MM.1S (cell line): ENCODE data around the gene TMEM184A.

Experiments used
- DNase-seq: peaks from one replicate; pipeline ENCODE4 v3.0.0-alpha.2; 2015
- H2AFZ ChIP-seq: fragments of 300-600 bp; sonication (generic); 2 replicates; pipeline ENCODE4 v1.6.0; 2016; ENCODE audit warnings: antibody characterized with exemption, low read length
- H3F3A ChIP-seq: fragments of 300-600 bp; sonication (generic); 2 replicates; pipeline ENCODE4 v1.6.1; 2016; ENCODE audit warnings: mild to moderate bottlenecking, antibody characterized with exemption, low read length, moderate library complexity, mixed read lengths; ENCODE audit not compliant: insufficient read depth
- H3K27ac ChIP-seq: fragments of 300-600 bp; sonication (generic); 2 replicates; pipeline ENCODE4 v1.5.1; 2016; ENCODE audit warnings: mild to moderate bottlenecking, low read length
- H3K27me3 ChIP-seq: fragments of 300-600 bp; sonication (generic); replicated peaks from 2 replicates; pipeline ENCODE4 v1.6.0; 2016; ENCODE audit warnings: low read length; ENCODE audit not compliant: insufficient read depth
- H3K36me3 ChIP-seq: fragments of 300-600 bp; sonication (generic); replicated peaks from 2 replicates; pipeline ENCODE4 v1.6.1; 2016; ENCODE audit warnings: mild to moderate bottlenecking, low read length, mixed read lengths; ENCODE audit not compliant: insufficient read depth
- H3K4me1 ChIP-seq: fragments of 300-600 bp; sonication (generic); 2 replicates; pipeline ENCODE4 v1.6.1; 2016; ENCODE audit warnings: low read length, mixed read lengths
- H3K4me2 ChIP-seq: fragments of 300-600 bp; sonication (generic); 2 replicates; pipeline ENCODE4 v1.6.0; 2016; ENCODE audit warnings: low read depth, low read length
- H3K4me3 ChIP-seq: fragments of 300-600 bp; sonication (generic); 2 replicates; pipeline ENCODE4 v1.5.1; 2016; ENCODE audit warnings: low read length, mixed read lengths
- H3K79me2 ChIP-seq: fragments of 300-600 bp; sonication (generic); 2 replicates; pipeline ENCODE4 v1.6.1; 2016; ENCODE audit warnings: mixed run types, low read length, mixed read lengths
- H3K9ac ChIP-seq: fragments of 300-600 bp; sonication (generic); 2 replicates; pipeline ENCODE4 v1.6.1; 2016; ENCODE audit warnings: low read length, mixed read lengths
- H3K9me2 ChIP-seq: fragments of 300-600 bp; sonication (generic); replicated peaks from 2 replicates; pipeline ENCODE4 v1.6.1; 2016; ENCODE audit warnings: mild to moderate bottlenecking, low read length, mixed read lengths; ENCODE audit not compliant: insufficient read depth
- H3K9me3 ChIP-seq: fragments of 300-600 bp; sonication (generic); replicated peaks from 2 replicates; pipeline ENCODE4 v1.6.1; 2016; ENCODE audit warnings: mild to moderate bottlenecking, low read length, mixed read lengths; ENCODE audit not compliant: insufficient read depth
- H4K20me1 ChIP-seq: fragments of 300-600 bp; sonication (generic); 2 replicates; pipeline ENCODE4 v1.6.1; 2016; ENCODE audit warnings: mild to moderate bottlenecking, low read length, moderate library complexity, mixed read lengths; ENCODE audit not compliant: insufficient read depth
- CTCF ChIP-seq: fragments of 300-600 bp; sonication (generic); IDR thresholded peaks from 2 replicates; pipeline ENCODE4 v1.5.1; 2016; ENCODE audit warnings: antibody characterized with exemption, low read length, mixed read lengths
- EZH2 ChIP-seq: fragments of 300-600 bp; sonication (generic); optimal IDR thresholded peaks from 2 replicates; pipeline ENCODE3; 2017; ENCODE audit warnings: low read depth, mild to moderate bottlenecking, antibody characterized with exemption, low read length, mixed read lengths
- EZH2phosphoT487 ChIP-seq: fragments of 300-600 bp; sonication (generic); IDR thresholded peaks from 2 replicates; pipeline ENCODE4 v1.6.1; 2018; ENCODE audit warnings: antibody characterized with exemption, low read length

The TMEM184A gene

DNA sequence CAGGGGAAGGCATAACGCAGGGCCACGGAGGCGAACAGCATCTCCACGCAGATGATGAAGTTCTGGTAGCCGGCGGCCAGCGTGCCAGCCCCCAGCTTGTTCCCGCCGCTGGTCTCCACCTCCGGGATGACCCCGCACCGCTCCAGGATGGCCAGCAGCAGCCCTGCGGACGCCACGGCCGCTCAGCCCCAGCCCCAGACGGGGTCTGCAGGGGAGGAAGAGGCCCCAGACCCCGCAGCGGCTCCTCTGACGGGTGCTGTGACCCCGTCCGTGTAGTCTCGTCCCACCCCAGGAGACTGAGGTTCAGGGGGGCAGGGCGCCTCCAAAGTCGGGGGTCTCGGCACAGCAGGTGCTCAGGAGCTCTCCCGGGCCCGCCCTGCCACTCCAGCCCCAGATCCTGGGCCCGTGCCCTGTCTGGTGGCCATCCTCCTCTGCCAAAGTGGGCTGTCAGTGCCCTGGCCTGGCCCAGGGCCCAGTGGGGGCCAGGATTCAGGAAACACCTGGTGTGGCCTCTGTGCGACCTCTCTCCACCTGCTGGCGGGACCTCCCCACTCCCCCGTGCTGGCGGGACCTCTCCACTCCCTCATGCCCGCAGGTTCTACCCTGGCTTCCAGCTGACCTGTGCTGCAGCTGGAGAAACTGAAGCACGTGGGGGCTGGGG, 8.1 kb downstream of the TMEM184A start:
- H3K9me2 ChIP-seq, result no peaks in the 10 kb centered on the region
- H3K9ac ChIP-seq, result no peak overlapping the region
- no peak overlapping the region for H3K4me2 ChIP-seq
- no peaks in the 10 kb centered on the region for H3F3A ChIP-seq
- DNase-seq, result no peak
- no peaks in the 10 kb centered on the region for H3K36me3 ChIP-seq
- no peaks in the 10 kb centered on the region for H3K79me2 ChIP-seq
- H3K27me3 ChIP-seq, result peaks cover 28% of the 10 kb centered on the region
- H3K4me3 ChIP-seq, result no peak overlapping the region
- no peaks in the 10 kb centered on the region for H3K4me1 ChIP-seq
- TF ChIP-seq CTCF, result no peak
- no peak for TF ChIP-seq EZH2phosphoT487
- no peak for TF ChIP-seq EZH2
- H3K9me3 ChIP-seq, result no peaks in the 10 kb centered on the region
- no peaks in the 10 kb centered on the region for H4K20me1 ChIP-seq
- no peak overlapping the region for H2AFZ ChIP-seq
- H3K27ac ChIP-seq, result no peak overlapping the region

DNA sequence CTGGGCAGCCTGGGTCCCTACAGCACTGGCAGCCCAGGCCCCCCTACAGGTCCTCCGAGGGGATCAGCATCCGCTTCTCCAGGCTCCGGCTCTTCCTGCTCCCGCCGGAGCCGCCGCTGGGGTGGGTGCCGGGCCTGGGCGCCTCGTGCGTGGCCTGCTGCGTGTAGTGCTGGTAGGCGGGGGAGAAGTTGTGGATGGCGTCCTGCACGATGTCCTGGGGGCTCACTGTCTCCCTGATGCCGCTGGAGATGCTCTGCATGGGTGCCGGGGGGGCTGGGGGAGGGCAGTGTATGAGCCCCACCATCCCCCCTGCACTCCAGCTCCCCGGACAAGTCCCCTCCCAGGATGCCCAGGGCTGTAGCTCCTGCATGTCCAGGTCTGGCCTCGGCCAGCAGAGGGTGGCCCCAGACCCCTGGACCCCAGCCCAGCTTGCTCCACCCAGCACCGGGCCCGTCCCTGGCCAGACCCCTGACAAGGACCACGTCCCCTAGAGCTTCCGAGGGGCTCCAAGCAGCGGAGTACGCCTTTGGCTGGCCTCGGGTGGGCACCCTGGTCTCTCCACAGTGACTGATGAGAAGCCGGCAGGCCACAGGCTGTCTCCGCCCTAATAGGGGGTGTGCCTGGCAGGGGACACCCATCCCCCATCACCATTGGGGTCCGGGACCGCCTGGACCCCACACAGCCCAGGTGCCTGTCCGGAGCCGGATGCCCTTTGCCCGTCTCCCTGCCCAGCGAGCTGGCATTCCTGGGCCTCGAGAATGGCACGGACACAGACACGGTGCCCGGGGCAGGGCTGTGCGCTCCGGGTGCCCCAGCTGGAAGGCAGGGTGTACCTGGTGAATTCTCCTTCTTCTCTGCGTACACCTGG, 8.9 kb downstream of the TMEM184A start:
- H3K4me1 ChIP-seq, result no peaks in the 10 kb centered on the region
- no peaks in the 10 kb centered on the region for H3K9me3 ChIP-seq
- no peaks in the 10 kb centered on the region for H3K9me2 ChIP-seq
- H2AFZ ChIP-seq, result no peak overlapping the region
- H3K27me3 ChIP-seq, result peaks cover 21% of the 10 kb centered on the region
- H3K36me3 ChIP-seq, result no peaks in the 10 kb centered on the region
- DNase-seq, result no peak
- H4K20me1 ChIP-seq, result no peaks in the 10 kb centered on the region
- no peak overlapping the region for H3K4me3 ChIP-seq
- TF ChIP-seq EZH2 (no peak), EZH2phosphoT487 (no peak), CTCF (no peak)
- H3K9ac ChIP-seq, result no peak overlapping the region
- H3K4me2 ChIP-seq, result no peak overlapping the region
- H3K79me2 ChIP-seq, result no peaks in the 10 kb centered on the region
- H3F3A ChIP-seq, result no peaks in the 10 kb centered on the region
- no peak overlapping the region for H3K27ac ChIP-seq

DNA sequence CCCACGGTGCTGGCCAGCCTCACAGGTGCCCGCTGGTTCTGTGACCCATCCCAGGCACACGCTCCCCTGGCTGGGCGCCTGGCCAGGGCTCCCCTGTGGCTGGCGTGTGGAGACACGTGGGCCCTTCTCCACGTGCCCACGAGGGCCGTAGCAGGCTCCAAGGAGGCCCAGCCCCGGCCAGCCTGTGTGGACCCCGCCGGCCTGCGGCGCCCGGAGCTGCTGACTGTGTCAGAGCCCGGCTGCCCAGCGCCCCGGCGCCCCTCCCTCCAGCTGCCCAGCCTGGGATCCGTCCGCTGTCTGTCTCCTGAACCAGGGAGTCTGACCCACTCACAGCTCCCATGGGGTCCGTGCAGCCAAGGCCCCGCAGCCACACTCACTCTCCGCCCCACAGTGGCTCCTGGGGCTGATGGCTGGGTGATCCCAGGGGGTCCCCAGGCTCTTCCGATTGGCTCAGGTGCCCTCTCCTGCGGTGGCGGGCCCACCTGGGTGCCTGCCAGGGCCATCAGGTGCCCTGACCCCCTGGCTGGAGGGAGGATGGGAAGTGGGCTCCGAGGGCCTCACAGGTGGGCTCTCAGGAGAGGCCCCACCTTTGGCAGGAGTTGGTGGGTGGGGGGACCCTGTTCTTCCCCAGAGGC, 9.6 kb downstream of the TMEM184A start:
- Histone ChIP-seq H3K4me2 (no peak overlapping the region), H3K27me3 (peaks cover 18% of the 10 kb centered on the region), H2AFZ (no peak overlapping the region), H3K36me3 (no peaks in the 10 kb centered on the region), H3K4me3 (no peak overlapping the region), H3K27ac (no peak overlapping the region), H4K20me1 (no peaks in the 10 kb centered on the region), H3K9me2 (no peaks in the 10 kb centered on the region), H3K9me3 (no peaks in the 10 kb centered on the region), H3K79me2 (no peaks in the 10 kb centered on the region), H3K4me1 (no peaks in the 10 kb centered on the region), H3F3A (no peaks in the 10 kb centered on the region), H3K9ac (no peak overlapping the region)
- TF ChIP-seq EZH2 (no peak), CTCF (no peak), EZH2phosphoT487 (no peak)
- no peak for DNase-seq
